Caco-2 (cell line): Measurements from ENCODE around the gene NAP1L4. TPM values are rescaled to one million over a fixed set of nuclear protein-coding genes. Genes with fewer than 3 reads are reported as not detected.

Source experiments
- BruUV-seq: library from RNA; stranded (reverse); fragments of 400-500 nt; replicated peaks from 2 replicates; lab custom pipeline; 2021; lab: Mats Ljungman, UMichigan
- CTCF ChIA-PET: fragments of 300-600 bp; sonication (Branson Sonifier 250); formaldehyde crosslinking; loops from one replicate; lab custom pipeline; 2022; ENCODE audit warnings: antibody characterized with exemption; lab: Charles Lee
- POLR2A ChIA-PET: fragments of 300-600 bp; sonication (Branson Sonifier 250); formaldehyde crosslinking; loops from one replicate; lab custom pipeline; 2022; ENCODE audit warnings: antibody characterized with exemption; lab: Charles Lee
- DNase-seq, 2 experiments: peaks; one replicate each; pipeline versions ENCODE4 v3.0.0 to v3.0.0-alpha.2; 2020 to 2022
- H3K27me3 ChIP-seq: replicated peaks from 2 replicates; pipeline ENCODE4 v1.6.0; 2011; ENCODE audit warnings: low read length; ENCODE audit not compliant: control insufficient read depth, insufficient read depth
- H3K36me3 ChIP-seq: 2 replicates; pipeline ENCODE4 v1.5.1; 2011; ENCODE audit warnings: low read length; ENCODE audit not compliant: control insufficient read depth, insufficient read depth
- H3K4me1 ChIP-seq: fragments of 250-450 bp; sonication (Bioruptor Pico); 2 replicates; pipeline ENCODE4 v1.5.1; 2020; ENCODE audit warnings: mild to moderate bottlenecking
- H3K4me3 ChIP-seq: 2 replicates; pipeline ENCODE4 v1.5.1; 2011; ENCODE audit warnings: low read depth, mild to moderate bottlenecking, control low read depth, low read length
- H3K9me3 ChIP-seq: fragments of 250-450 bp; sonication (Bioruptor Pico); 2 replicates; pipeline ENCODE4 v1.5.1; 2020; ENCODE audit warnings: mild to moderate bottlenecking, moderate library complexity
- H3K27ac Mint-ChIP-seq: one replicate; pipeline ENCODE4 v1.8.0; 2022; ENCODE audit warnings: mixed read lengths; ENCODE audit not compliant: unreplicated experiment
- H3K27me3 Mint-ChIP-seq: one replicate; pipeline ENCODE4 v1.8.0; 2022; ENCODE audit warnings: mixed read lengths; ENCODE audit not compliant: insufficient read depth, unreplicated experiment
- H3K36me3 Mint-ChIP-seq: one replicate; pipeline ENCODE4 v1.8.0; 2022; ENCODE audit warnings: mild to moderate bottlenecking, mixed read lengths; ENCODE audit not compliant: insufficient read depth, unreplicated experiment
- H3K4me1 Mint-ChIP-seq: one replicate; pipeline ENCODE4 v1.8.0; 2022; ENCODE audit warnings: low read depth, mixed read lengths; ENCODE audit not compliant: unreplicated experiment
- H3K4me3 Mint-ChIP-seq: one replicate; pipeline ENCODE4 v1.8.0; 2022; ENCODE audit warnings: mild to moderate bottlenecking, moderate library complexity, mixed read lengths; ENCODE audit not compliant: unreplicated experiment
- H3K9me3 Mint-ChIP-seq: one replicate; pipeline ENCODE4 v1.8.0; 2022; ENCODE audit warnings: mixed read lengths; ENCODE audit not compliant: unreplicated experiment
- CTCF ChIP-seq, 2 experiments: fragments of 200-600 bp in 1 of 2; IDR thresholded peaks; 1 replicate in 1 of 2; 2 replicates in 1 of 2; pipeline versions ENCODE4 v1.5.1 to v1.8.0; 2011 to 2022; ENCODE audit warnings: antibody characterized with exemption in 1 of 2, control low read depth in 1 of 2, inconsistent platforms in 1 of 2, low read depth in 1 of 2, low read length in 1 of 2, mild to moderate bottlenecking in 1 of 2, moderate library complexity in 1 of 2; ENCODE audit not compliant: insufficient read depth in 1 of 2, severe bottlenecking in 1 of 2, unreplicated experiment in 1 of 2
- intact Hi-C: fragments of 100-400 bp; cut with micrococcal nuclease; formaldehyde crosslinking; loops from one replicate; pipeline ENCODE4 v1.10.0; 2022; ENCODE audit not compliant: unreplicated experiment
- total RNA-seq: library from RNA; stranded (reverse); gene quantifications from 2 replicates; pipeline ENCODE4 v1.2.3, GENCODE V29; 2022

Gene NAP1L4
- total RNA-seq, 1 experiment from 2014 or later, result 215 TPM

DNA sequence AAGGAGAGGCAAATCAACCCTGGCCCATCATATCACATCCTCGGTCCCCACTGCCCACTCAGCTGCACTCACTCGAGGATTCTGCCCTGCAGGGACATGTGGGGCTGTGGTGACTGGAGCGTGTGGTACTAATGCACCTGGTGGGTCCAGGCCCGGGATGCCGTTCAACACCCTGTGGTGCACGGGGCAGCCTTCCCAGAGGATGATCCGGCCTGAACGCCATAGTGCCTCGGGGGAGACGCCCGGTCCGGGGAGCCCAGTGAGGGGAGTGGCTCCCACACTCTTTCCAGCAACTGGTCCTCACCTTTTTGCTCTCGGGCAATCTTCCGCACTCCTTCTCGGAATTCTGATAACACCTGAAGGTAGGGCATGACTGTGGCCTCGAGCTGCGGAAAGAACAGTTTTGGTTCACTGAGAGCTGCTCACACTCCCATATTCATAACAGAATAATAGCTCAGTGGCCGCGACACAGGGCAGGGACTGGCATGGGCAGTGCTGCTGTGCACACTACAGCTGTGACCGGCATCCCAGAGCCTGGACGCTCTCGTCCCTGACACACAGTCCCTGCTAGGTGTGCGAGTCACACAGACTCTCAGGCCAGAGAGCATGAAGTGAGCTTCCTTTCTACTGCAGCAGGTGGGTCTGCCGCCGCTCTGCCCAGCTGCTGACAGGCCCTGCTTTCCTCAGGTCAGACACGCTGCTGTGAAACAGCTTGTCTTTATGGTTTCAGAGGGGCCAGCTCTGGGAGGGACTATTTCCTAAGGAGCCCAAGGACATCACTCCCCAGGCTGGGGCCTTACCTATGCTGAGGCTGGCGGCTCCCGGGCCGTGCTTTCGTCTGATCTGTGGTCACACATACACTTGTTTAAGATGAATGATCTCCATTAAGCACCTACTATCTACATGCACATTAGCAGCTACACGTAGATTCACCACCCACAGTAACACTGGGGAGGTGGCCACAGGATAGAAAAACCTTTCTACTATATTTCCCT lies 20.1 kb upstream of the NAP1L4 start:
- Mint-ChIP-seq H3K27me3 (no peaks in the 10 kb centered on the region), H3K36me3 (peaks cover 90% of the 10 kb centered on the region), H3K4me1 (no peaks in the 10 kb centered on the region), H3K9me3 (no peaks in the 10 kb centered on the region), H3K4me3 (no peak overlapping the region), H3K27ac (no peak overlapping the region)
- Histone ChIP-seq H3K4me3 (no peak overlapping the region), H3K27me3 (no peaks in the 10 kb centered on the region), H3K4me1 (no peaks in the 10 kb centered on the region), H3K9me3 (no peaks in the 10 kb centered on the region), H3K36me3 (peaks cover 4% of the 10 kb centered on the region)
- POLR2A ChIA-PET, result no interaction called here
- BruUV-seq, result no TSS peak
- CTCF ChIA-PET, result interaction anchor here (1.4 kb wide), 1 partner anchor 56 kb away, joined by 3 read pairs; no protein-coding TSS in a partner anchor
- no peak for DNase-seq
- no peak for TF ChIP-seq CTCF (IDR thresholded peaks at IDR 0.05; ENCODE audit: insufficient read depth in 1 of 2, low read depth in 1 of 2, low read length in 1 of 2, severe bottlenecking in 1 of 2, unreplicated experiment in 1 of 2)
- intact Hi-C loops, result no loop called here

GRCh38 chr11:3010521-3011275 lies 18.6 kb upstream of the NAP1L4 start:
- H3K36me3 ChIP-seq, result peaks cover 4% of the 10 kb centered on the region
- TF ChIP-seq CTCF (IDR thresholded peaks at IDR 0.05; ENCODE audit: insufficient read depth in 1 of 2, low read depth in 1 of 2, low read length in 1 of 2, severe bottlenecking in 1 of 2, unreplicated experiment in 1 of 2), result no peak
- no peak overlapping the region for H3K4me3 ChIP-seq
- H3K27me3 ChIP-seq, result no peaks in the 10 kb centered on the region
- Mint-ChIP-seq H3K27me3 (no peaks in the 10 kb centered on the region), H3K27ac (no peak overlapping the region), H3K4me1 (no peaks in the 10 kb centered on the region), H3K36me3 (peaks cover 87% of the 10 kb centered on the region), H3K9me3 (no peaks in the 10 kb centered on the region), H3K4me3 (no peak overlapping the region)
- no peak for DNase-seq
- ChIA-PET POLR2A (no interaction called here), CTCF (no interaction called here)
- no peaks in the 10 kb centered on the region for H3K4me1 ChIP-seq
- H3K9me3 ChIP-seq, result no peaks in the 10 kb centered on the region
- no TSS peak for BruUV-seq
- intact Hi-C loops, result no loop called here

DNA sequence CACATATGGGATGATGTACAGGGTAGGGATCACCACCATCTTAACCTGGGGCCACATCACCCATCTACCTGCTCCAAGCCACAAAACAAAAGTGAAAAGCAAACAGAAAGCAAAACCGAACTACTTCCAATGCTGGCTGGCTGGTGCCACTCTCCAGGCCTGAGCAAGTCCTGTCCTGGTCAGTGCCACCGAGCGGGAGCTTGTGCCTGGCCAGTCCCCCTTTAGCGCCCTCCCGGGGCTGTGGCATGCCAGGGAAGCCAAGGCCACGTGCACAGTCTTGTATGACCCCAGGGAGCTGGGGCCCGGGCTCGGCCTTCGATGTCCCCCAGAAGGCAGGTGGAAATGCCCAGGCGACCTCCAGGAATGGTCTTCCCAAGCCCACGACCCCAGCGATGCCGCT lies 17.9 kb upstream of the NAP1L4 start:
- Mint-ChIP-seq H3K27ac (no peak overlapping the region), H3K36me3 (peaks cover 86% of the 10 kb centered on the region), H3K4me1 (no peaks in the 10 kb centered on the region), H3K27me3 (no peaks in the 10 kb centered on the region), H3K4me3 (no peak overlapping the region), H3K9me3 (no peaks in the 10 kb centered on the region)
- H3K27me3 ChIP-seq, result no peaks in the 10 kb centered on the region
- no peak for DNase-seq
- H3K36me3 ChIP-seq, result peaks cover 3% of the 10 kb centered on the region
- H3K9me3 ChIP-seq, result no peaks in the 10 kb centered on the region
- no peak for TF ChIP-seq CTCF (IDR thresholded peaks at IDR 0.05; ENCODE audit: insufficient read depth in 1 of 2, low read depth in 1 of 2, low read length in 1 of 2, severe bottlenecking in 1 of 2, unreplicated experiment in 1 of 2)
- no peak overlapping the region for H3K4me3 ChIP-seq
- no peaks in the 10 kb centered on the region for H3K4me1 ChIP-seq
- ChIA-PET POLR2A (no interaction called here), CTCF (no interaction called here)
- no TSS peak for BruUV-seq
- intact Hi-C loops, result no loop called here
